ENCODE data around the gene STAG1. TPM values are rescaled to one million over a fixed set of nuclear protein-coding genes. Genes with fewer than 3 reads are reported as not detected.

STAG1 gene
- total RNA-seq, 1 experiment from 2014 or later, result 29.0 TPM

Other genes with a start within 250 kb of the STAG1 start
- 6.7 and 8.9 TPM in 2 replicates for gene SLC35G2, start 66.7 kb upstream of the STAG1 start, total RNA-seq (2014; rRNA removed; shearing (Covaris generic); ENCODE audit: low replicate concordance)
- 48.6 and 107 TPM in 2 replicates for gene NCK1, start 109.8 kb upstream of the STAG1 start, total RNA-seq (2014; rRNA removed; shearing (Covaris generic); ENCODE audit: low replicate concordance)
- gene IL20RB, start 205.6 kb upstream of the STAG1 start, total RNA-seq (2014; rRNA removed; shearing (Covaris generic); ENCODE audit: low replicate concordance), result 4.5 and 6.4 TPM in 2 replicates